Measurements from ENCODE around the gene IGSF6.

- TF ChIP-seq CTCF (conservative IDR thresholded peaks at IDR 0.05; ENCODE audit: low read depth, low read length), result no peak
- no peak for TF ChIP-seq NFE2L2 (IDR thresholded peaks at IDR 0.05; ENCODE audit: low read depth, low read length)
- no peak for TF ChIP-seq POLR2A (IDR thresholded peaks at IDR 0.05; ENCODE audit: low read depth, low read length)
- no peak for TF ChIP-seq MAZ (IDR thresholded peaks at IDR 0.05; ENCODE audit: borderline replicate concordance, low read depth, low read length)
- no peak for TF ChIP-seq RCOR1 (IDR thresholded peaks at IDR 0.05; ENCODE audit: insufficient replicate concordance, low read length)
- TF ChIP-seq CEBPB (IDR thresholded peaks at IDR 0.05; ENCODE audit: low read depth, low read length), result no peak
- TF ChIP-seq SMC3 (IDR thresholded peaks at IDR 0.05; ENCODE audit: low read depth, low read length), result no peak
- TF ChIP-seq FOS (IDR thresholded peaks at IDR 0.05; ENCODE audit: low read depth, low read length), result no peak
Observed at GRCh38 chr16:21614896-21615295, 37.5 kb downstream of the IGSF6 start.

All from IMR-90 (cell line).